ENCODE measurements around the gene COBL.

- TF ChIP-seq ZNF24 (IDR thresholded peaks at IDR 0.05) (no peak), POLR2A (conservative IDR thresholded peaks at IDR 0.05) (no peak), ZNF197 (CRISPR knock-in tag; IDR thresholded peaks at IDR 0.05; ENCODE audit: low read depth) (no peak), RFX1 (IDR thresholded peaks at IDR 0.05) (no peak)
- TF ChIP-seq, protein P1, sequence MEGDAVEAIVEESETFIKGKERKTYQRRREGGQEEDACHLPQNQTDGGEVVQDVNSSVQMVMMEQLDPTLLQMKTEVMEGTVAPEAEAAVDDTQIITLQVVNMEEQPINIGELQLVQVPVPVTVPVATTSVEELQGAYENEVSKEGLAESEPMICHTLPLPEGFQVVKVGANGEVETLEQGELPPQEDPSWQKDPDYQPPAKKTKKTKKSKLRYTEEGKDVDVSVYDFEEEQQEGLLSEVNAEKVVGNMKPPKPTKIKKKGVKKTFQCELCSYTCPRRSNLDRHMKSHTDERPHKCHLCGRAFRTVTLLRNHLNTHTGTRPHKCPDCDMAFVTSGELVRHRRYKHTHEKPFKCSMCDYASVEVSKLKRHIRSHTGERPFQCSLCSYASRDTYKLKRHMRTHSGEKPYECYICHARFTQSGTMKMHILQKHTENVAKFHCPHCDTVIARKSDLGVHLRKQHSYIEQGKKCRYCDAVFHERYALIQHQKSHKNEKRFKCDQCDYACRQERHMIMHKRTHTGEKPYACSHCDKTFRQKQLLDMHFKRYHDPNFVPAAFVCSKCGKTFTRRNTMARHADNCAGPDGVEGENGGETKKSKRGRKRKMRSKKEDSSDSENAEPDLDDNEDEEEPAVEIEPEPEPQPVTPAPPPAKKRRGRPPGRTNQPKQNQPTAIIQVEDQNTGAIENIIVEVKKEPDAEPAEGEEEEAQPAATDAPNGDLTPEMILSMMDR (IDR thresholded peaks at IDR 0.05 in 2 of 3, conservative IDR thresholded peaks at IDR 0.05 in 1 of 3; ENCODE audit: insufficient read depth in 2 of 3, low read depth in 1 of 3, low read length in 3 of 3), result no peak
These were observed 295.7 kb downstream of the COBL start for GRCh38 chr7:51020944-51021343.
